ENCODE measurements around the gene ACSM6.

DNA sequence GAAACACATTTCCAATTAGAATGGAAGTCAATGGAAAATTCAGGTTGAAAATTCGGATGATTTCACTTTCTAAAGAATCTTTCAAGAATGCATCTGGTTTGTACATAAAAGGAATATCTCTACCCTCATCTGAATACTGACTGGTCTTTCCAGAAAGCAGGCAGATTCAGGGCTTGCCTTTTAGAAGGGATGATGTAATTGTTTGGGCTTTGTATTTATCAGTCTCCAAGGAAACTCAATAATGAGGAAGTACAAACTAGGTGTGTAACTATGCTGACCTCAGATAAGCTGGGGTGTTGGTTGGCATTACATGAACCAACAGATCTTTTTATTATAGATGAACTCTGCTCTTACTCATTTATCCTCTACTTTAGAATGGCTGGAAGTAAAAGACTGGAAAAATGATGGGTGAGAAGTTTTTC, 72.6 kb downstream of the ACSM6 start:
- TF ChIP-seq TAF1 (IDR thresholded peaks at IDR 0.05; ENCODE audit: borderline replicate concordance, insufficient read depth, low read length) (no peak), POLR2AphosphoS5 (IDR thresholded peaks at IDR 0.05; ENCODE audit: low read depth, low read length) (no peak), SIN3A (IDR thresholded peaks at IDR 0.05; ENCODE audit: borderline replicate concordance, insufficient read depth, low read length) (no peak)
